Iris pigment epithelial cell (primary cell): ENCODE results near the gene PRKACG.
"Not testable (repeated sequence)": the region's sequence is repeated elsewhere in the genome, so short reads cannot be mapped to it uniquely, and the experiment has no call there.

ENCODE experiments used
- DNase-seq: peaks from one replicate; pipeline ENCODE4 v3.0.0-alpha.2; 2011; ENCODE audit warnings: low read depth

PRKACG gene

GRCh38 chr9:69014013-69014412 lies at the start of gene PRKACG:
PRKACG (minus strand) TSS chr9:69014113; CDS start chr9:69014092, 21 bp downstream.
- DNase-seq: no peak

GRCh38 chr9:69062195-69062594 lies 48.3 kb upstream of the PRKACG start:
- DNase-seq: no peak

- DNase-seq: no peak
Measured at GRCh38 chr9:69060766-69061165, 46.9 kb upstream of the PRKACG start.

GRCh38 chr9:69058101-69058500 lies 44.2 kb upstream of the PRKACG start:
- no peak for DNase-seq

GRCh38 chr9:69056191-69056815 lies 42.4 kb upstream of the PRKACG start:
- no peak for DNase-seq

- DNase-seq: no peak
Measured at GRCh38 chr9:69054989-69055388, 41.1 kb upstream of the PRKACG start.

GRCh38 chr9:69050936-69051335 lies 37.0 kb upstream of the PRKACG start:
- DNase-seq: not testable (repeated sequence)

- no peak for DNase-seq
Measured at GRCh38 chr9:69049094-69049493, 35.2 kb upstream of the PRKACG start.

GRCh38 chr9:69047371-69047770 lies 33.5 kb upstream of the PRKACG start:
- no peak for DNase-seq

- DNase-seq: no peak
Measured at GRCh38 chr9:69046723-69047122, 32.8 kb upstream of the PRKACG start.

- DNase-seq: no peak
Measured at GRCh38 chr9:69045821-69046220, 31.9 kb upstream of the PRKACG start.

- peak; percentile 90 for DNase-seq
Measured at GRCh38 chr9:69044240-69045219, 30.6 kb upstream of the PRKACG start.

- DNase-seq: no peak
Measured at GRCh38 chr9:69040646-69041045, 26.7 kb upstream of the PRKACG start.

- DNase-seq: no peak
Measured at GRCh38 chr9:69036799-69037198, 22.9 kb upstream of the PRKACG start.

- peak; percentile 34 for DNase-seq
Measured at GRCh38 chr9:69036309-69036708, 22.4 kb upstream of the PRKACG start.

- DNase-seq: peak; percentile 81
Measured at GRCh38 chr9:69035438-69036308, 21.8 kb upstream of the PRKACG start, which contains the start of gene FXN. FXN (plus strand) TSS chr9:69035752; CDS start chr9:69035783, 31 bp downstream.

- DNase-seq: no peak
Measured at GRCh38 chr9:69034071-69034470, 20.2 kb upstream of the PRKACG start.

- peak; percentile 63 for DNase-seq
Measured at GRCh38 chr9:69030851-69031645, 17.1 kb upstream of the PRKACG start.

GRCh38 chr9:69029535-69029934 lies 15.6 kb upstream of the PRKACG start:
- no peak for DNase-seq

- no peak for DNase-seq
Measured at GRCh38 chr9:69028754-69029153, 14.8 kb upstream of the PRKACG start.
